HCT116 (cell line): ENCODE measurements around the gene NUDT2. TPM values are rescaled to one million over a fixed set of nuclear protein-coding genes. Genes with fewer than 3 reads are reported as not detected.

Experiments used
- ATAC-seq: fragments of 200-7000 bp; cut with Tn5 transposase; 2 replicates; pipeline ENCODE4 v1.9.1; 2020; ENCODE audit warnings: mild to moderate bottlenecking, moderate library complexity
- BruUV-seq: library from RNA; stranded (reverse); fragments of 400-500 nt; replicated peaks from 2 replicates; lab custom pipeline; 2021; lab: Mats Ljungman, UMichigan
- CTCF ChIA-PET: fragments of 300-600 bp; sonication (Branson Sonifier 250); formaldehyde crosslinking; loops from one replicate; lab custom pipeline; 2021; ENCODE audit warnings: antibody characterized with exemption; lab: Charles Lee
- POLR2A ChIA-PET: fragments of 300-600, 350-600 bp; sonication (Branson Sonifier 250); formaldehyde crosslinking; loops from one replicate; lab custom pipeline; 2021; ENCODE audit warnings: antibody characterized with exemption; lab: Charles Lee
- RAD21 ChIA-PET, 2 experiments: fragments of 300-600 bp; sonication (Branson Sonifier 250); formaldehyde crosslinking; loops; one replicate each; lab custom pipeline; 2023; ENCODE audit warnings: low total read pairs in 2 of 2; ENCODE audit not compliant: uncharacterized antibody in 2 of 2, unreplicated experiment in 2 of 2, low non-redundant PET in 1 of 2; lab: Charles Lee
- DNase-seq: peaks from one replicate; pipeline ENCODE4 v3.0.0-alpha.2; 2010; ENCODE audit warnings: low read depth, low spot score
- H2AFZ ChIP-seq: fragments of 200-600 bp; shearing (Covaris generic), sonication (generic); 2 replicates; pipeline ENCODE4 v1.6.1; 2017; ENCODE audit warnings: low read depth, mixed run types, mixed read lengths, antibody characterized with exemption, low read length; ENCODE audit not compliant: poor library complexity, severe bottlenecking
- H3K27ac ChIP-seq: 2 replicates; pipeline ENCODE4 v1.5.1; 2012; ENCODE audit warnings: low read depth, low read length
- H3K27me3 ChIP-seq: fragments of 200-600 bp; sonication (generic); 2 replicates; pipeline ENCODE4 v1.6.1; 2016; ENCODE audit warnings: mixed run types, low read length, mixed read lengths; ENCODE audit not compliant: insufficient read depth
- H3K36me3 ChIP-seq, 2 experiments: fragments of 200-500 bp in 1 of 2; fragments of 200-600 bp in 1 of 2; sonication (Bioruptor generic) in 1 of 2; sonication (generic) in 1 of 2; 2 replicates each; pipeline versions ENCODE4 v1.5.1 to v1.6.1; 2014 to 2016; ENCODE audit warnings: low read length in 2 of 2, inconsistent platforms in 1 of 2, mixed read lengths in 1 of 2, mixed run types in 1 of 2; ENCODE audit not compliant: insufficient read depth in 2 of 2, control insufficient read depth in 1 of 2
- H3K4me1 ChIP-seq, 2 experiments: fragments of 200-600 bp in 1 of 2; sonication (generic) in 1 of 2; 2 replicates each; pipeline versions ENCODE4 v1.5.1 to v1.6.1; 2012 to 2017; ENCODE audit warnings: low read length in 2 of 2, inconsistent platforms in 1 of 2, mild to moderate bottlenecking in 1 of 2, mixed read lengths in 1 of 2, mixed run types in 1 of 2, moderate library complexity in 1 of 2; ENCODE audit not compliant: insufficient read depth in 2 of 2, control insufficient read depth in 1 of 2
- H3K4me2 ChIP-seq: fragments of 200-600 bp; sonication (generic); 2 replicates; pipeline ENCODE4 v1.6.1; 2017; ENCODE audit warnings: mixed run types, low read length, mixed read lengths
- H3K4me3 ChIP-seq, 2 experiments: fragments of 200-600 bp in 1 of 2; sonication (generic) in 1 of 2; replicated peaks in 1 of 2; 2 replicates each; pipeline ENCODE4 v1.5.1; 2011 to 2016; ENCODE audit warnings: low read length in 2 of 2, control low read depth in 1 of 2, low read depth in 1 of 2, mild to moderate bottlenecking in 1 of 2, mixed read lengths in 1 of 2, mixed run types in 1 of 2
- H3K79me2 ChIP-seq: fragments of 200-600 bp; sonication (generic); 2 replicates; pipeline ENCODE4 v1.6.1; 2017; ENCODE audit warnings: mild to moderate bottlenecking, mixed run types, low read length, moderate library complexity, mixed read lengths; ENCODE audit not compliant: insufficient read depth
- H3K9ac ChIP-seq: fragments of 200-600 bp; sonication (generic); 2 replicates; pipeline ENCODE4 v1.6.1; 2016; ENCODE audit warnings: low read length, mixed read lengths
- H3K9me2 ChIP-seq: fragments of 200-600 bp; sonication (generic), shearing (Covaris generic); 2 replicates; pipeline ENCODE4 v1.6.1; 2017; ENCODE audit warnings: mixed run types, mild to moderate bottlenecking, moderate library complexity; ENCODE audit not compliant: insufficient read depth
- H3K9me3 ChIP-seq, 2 experiments: fragments of 200-500 bp in 1 of 2; fragments of 200-600 bp in 1 of 2; sonication (Bioruptor generic) in 1 of 2; sonication (generic) in 1 of 2; 2 replicates each; pipeline ENCODE4 v1.6.1; 2014 to 2017; ENCODE audit warnings: low read length in 2 of 2, mixed read lengths in 2 of 2, inconsistent platforms in 1 of 2, low read depth in 1 of 2, mild to moderate bottlenecking in 1 of 2, mixed run types in 1 of 2, moderate library complexity in 1 of 2; ENCODE audit not compliant: control insufficient read depth in 1 of 2, insufficient read depth in 1 of 2
- H4K20me1 ChIP-seq: fragments of 200-600 bp; sonication (generic), shearing (Covaris generic); 2 replicates; pipeline ENCODE4 v1.6.1; 2017; ENCODE audit warnings: mixed run types, mild to moderate bottlenecking, moderate library complexity; ENCODE audit not compliant: insufficient read depth
- CBX3 ChIP-seq: IDR thresholded peaks from 2 replicates; pipeline ENCODE4 v1.6.1; 2012; ENCODE audit warnings: low read depth
- CEBPB ChIP-seq: IDR thresholded peaks from 2 replicates; pipeline ENCODE4 v1.6.1; 2012; ENCODE audit warnings: low read depth
- EGR1 ChIP-seq: IDR thresholded peaks from 2 replicates; pipeline ENCODE4 v1.6.1; 2012; ENCODE audit warnings: low read depth
- EZH2 ChIP-seq: fragments of 200-600 bp; sonication (generic); IDR thresholded peaks from 2 replicates; pipeline ENCODE4 v1.6.1; 2017; ENCODE audit warnings: antibody characterized with exemption, mixed run types
- EZH2phosphoT487 ChIP-seq: fragments of 200-600 bp; IDR thresholded peaks from 2 replicates; pipeline ENCODE4 v1.6.1; 2018; ENCODE audit warnings: antibody characterized with exemption, borderline replicate concordance
- JUND ChIP-seq: IDR thresholded peaks from 2 replicates; pipeline ENCODE4 v1.6.1; 2012
- POLR2A ChIP-seq: IDR thresholded peaks from 2 replicates; pipeline ENCODE4 v1.7.0; 2011; ENCODE audit warnings: borderline replicate concordance; ENCODE audit not compliant: insufficient read depth, insufficient read length; ENCODE audit errors: extremely low read depth
- YY1 ChIP-seq: IDR thresholded peaks from 2 replicates; pipeline ENCODE4 v1.6.1; 2011; ENCODE audit warnings: low read length, low read depth, moderate library complexity, mild to moderate bottlenecking; ENCODE audit not compliant: insufficient replicate concordance; ENCODE audit errors: extremely low read depth
- ZFX ChIP-seq: fragments of 450-650 bp; IDR thresholded peaks from 2 replicates; pipeline ENCODE4 v1.6.1; 2017
- ZNF274 ChIP-seq: fragments of 200-500 bp; sonication (Bioruptor generic); IDR thresholded peaks from 2 replicates; pipeline ENCODE4 v1.6.1; 2014; ENCODE audit warnings: mild to moderate bottlenecking, low read depth, low read length, inconsistent platforms
- intact Hi-C: fragments of 100-400 bp; cut with micrococcal nuclease; formaldehyde crosslinking; loops from 2 replicates; pipeline ENCODE4 v1.10.0; 2022
- total RNA-seq: library from RNA; stranded (reverse); gene quantifications from one replicate; pipeline ENCODE4 v1.2.1, GENCODE V29; 2021; ENCODE audit not compliant: unreplicated experiment
- TF ChIP-seq, protein P1 (sequence below): IDR thresholded peaks from 2 replicates; pipeline ENCODE4 v1.6.1; 2012
- TF ChIP-seq, protein P2 (sequence below): IDR thresholded peaks from 2 replicates; pipeline ENCODE4 v1.6.1; 2011; ENCODE audit warnings: mild to moderate bottlenecking, low read length, moderate library complexity; ENCODE audit not compliant: insufficient replicate concordance; ENCODE audit errors: extremely low read depth
- TF ChIP-seq, protein P3 (sequence below), 3 experiments: fragments of 200-600 bp in 1 of 3; sonication (generic) in 1 of 3; IDR thresholded peaks in 2 of 3; conservative IDR thresholded peaks in 1 of 3; 2 replicates each; pipeline ENCODE4 v1.5.1; 2012 to 2017; ENCODE audit warnings: low read depth in 2 of 3, low read length in 2 of 3, antibody characterized with exemption in 1 of 3, borderline replicate concordance in 1 of 3, control low read depth in 1 of 3, mild to moderate bottlenecking in 1 of 3, mixed read lengths in 1 of 3, mixed run types in 1 of 3, moderate library complexity in 1 of 3; ENCODE audit not compliant: insufficient read depth in 1 of 3
- TF ChIP-seq, protein P4 (sequence below): IDR thresholded peaks from 2 replicates; pipeline ENCODE4 v1.6.1; 2012; ENCODE audit warnings: low read depth
- TF ChIP-seq, protein P5 (sequence below): IDR thresholded peaks from 2 replicates; pipeline ENCODE4 v1.6.1; 2012

The NUDT2 gene
- total RNA-seq, 1 experiment from 2014 or later = 39.3 TPM

DNA sequence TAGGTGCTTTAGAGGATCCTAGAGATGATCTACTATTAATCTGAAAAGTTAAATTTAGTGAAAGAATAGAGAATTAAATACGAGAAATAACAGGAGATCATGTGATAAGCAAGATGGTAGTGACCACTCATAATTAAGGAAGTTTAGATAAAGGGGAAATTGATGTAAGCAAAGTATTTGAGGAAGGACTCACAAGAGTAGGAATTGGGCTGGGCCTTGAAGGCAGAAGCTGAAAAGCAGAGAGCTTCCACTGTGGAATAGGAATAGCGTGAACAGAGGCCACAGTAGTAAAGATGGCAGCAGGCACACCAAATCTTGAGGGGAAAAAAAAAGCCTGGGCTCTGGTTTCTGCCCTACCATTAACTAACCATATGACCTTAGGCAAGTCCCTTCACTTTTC, 38.3 kb upstream of the NUDT2 start:
- no peaks in the 10 kb centered on the region for H3K9me3 ChIP-seq
- H3K79me2 ChIP-seq = no peaks in the 10 kb centered on the region
- H4K20me1 ChIP-seq = no peaks in the 10 kb centered on the region
- no peak for DNase-seq
- ChIA-PET POLR2A (no interaction called here), RAD21 (no interaction called here), CTCF (no interaction called here)
- H3K9ac ChIP-seq = no peak overlapping the region
- BruUV-seq = no TSS peak
- no peaks in the 10 kb centered on the region for H3K4me1 ChIP-seq
- intact Hi-C loops = no loop called here
- H3K4me3 ChIP-seq = no peak overlapping the region
- ATAC-seq = no peak
- no peak overlapping the region for H2AFZ ChIP-seq
- H3K36me3 ChIP-seq = peaks cover 0 to 4% of the 10 kb centered on the region in 2 experiments; a peak in 1 of 4 replicates
- H3K27ac ChIP-seq = no peak overlapping the region
- H3K9me2 ChIP-seq = no peaks in the 10 kb centered on the region
- no peaks in the 10 kb centered on the region for H3K27me3 ChIP-seq
- H3K4me2 ChIP-seq = no peak overlapping the region
- TF ChIP-seq YY1 = no peak
- TF ChIP-seq, protein P1, sequence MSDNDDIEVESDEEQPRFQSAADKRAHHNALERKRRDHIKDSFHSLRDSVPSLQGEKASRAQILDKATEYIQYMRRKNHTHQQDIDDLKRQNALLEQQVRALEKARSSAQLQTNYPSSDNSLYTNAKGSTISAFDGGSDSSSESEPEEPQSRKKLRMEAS = no peak
- TF ChIP-seq EGR1 = no peak
- TF ChIP-seq, protein P2, sequence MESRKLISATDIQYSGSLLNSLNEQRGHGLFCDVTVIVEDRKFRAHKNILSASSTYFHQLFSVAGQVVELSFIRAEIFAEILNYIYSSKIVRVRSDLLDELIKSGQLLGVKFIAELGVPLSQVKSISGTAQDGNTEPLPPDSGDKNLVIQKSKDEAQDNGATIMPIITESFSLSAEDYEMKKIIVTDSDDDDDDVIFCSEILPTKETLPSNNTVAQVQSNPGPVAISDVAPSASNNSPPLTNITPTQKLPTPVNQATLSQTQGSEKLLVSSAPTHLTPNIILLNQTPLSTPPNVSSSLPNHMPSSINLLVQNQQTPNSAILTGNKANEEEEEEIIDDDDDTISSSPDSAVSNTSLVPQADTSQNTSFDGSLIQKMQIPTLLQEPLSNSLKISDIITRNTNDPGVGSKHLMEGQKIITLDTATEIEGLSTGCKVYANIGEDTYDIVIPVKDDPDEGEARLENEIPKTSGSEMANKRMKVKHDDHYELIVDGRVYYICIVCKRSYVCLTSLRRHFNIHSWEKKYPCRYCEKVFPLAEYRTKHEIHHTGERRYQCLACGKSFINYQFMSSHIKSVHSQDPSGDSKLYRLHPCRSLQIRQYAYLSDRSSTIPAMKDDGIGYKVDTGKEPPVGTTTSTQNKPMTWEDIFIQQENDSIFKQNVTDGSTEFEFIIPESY = no peak
- no peak for TF ChIP-seq CBX3
- TF ChIP-seq, protein P3, sequence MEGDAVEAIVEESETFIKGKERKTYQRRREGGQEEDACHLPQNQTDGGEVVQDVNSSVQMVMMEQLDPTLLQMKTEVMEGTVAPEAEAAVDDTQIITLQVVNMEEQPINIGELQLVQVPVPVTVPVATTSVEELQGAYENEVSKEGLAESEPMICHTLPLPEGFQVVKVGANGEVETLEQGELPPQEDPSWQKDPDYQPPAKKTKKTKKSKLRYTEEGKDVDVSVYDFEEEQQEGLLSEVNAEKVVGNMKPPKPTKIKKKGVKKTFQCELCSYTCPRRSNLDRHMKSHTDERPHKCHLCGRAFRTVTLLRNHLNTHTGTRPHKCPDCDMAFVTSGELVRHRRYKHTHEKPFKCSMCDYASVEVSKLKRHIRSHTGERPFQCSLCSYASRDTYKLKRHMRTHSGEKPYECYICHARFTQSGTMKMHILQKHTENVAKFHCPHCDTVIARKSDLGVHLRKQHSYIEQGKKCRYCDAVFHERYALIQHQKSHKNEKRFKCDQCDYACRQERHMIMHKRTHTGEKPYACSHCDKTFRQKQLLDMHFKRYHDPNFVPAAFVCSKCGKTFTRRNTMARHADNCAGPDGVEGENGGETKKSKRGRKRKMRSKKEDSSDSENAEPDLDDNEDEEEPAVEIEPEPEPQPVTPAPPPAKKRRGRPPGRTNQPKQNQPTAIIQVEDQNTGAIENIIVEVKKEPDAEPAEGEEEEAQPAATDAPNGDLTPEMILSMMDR (IDR thresholded peaks at IDR 0.05 in 2 of 3, conservative IDR thresholded peaks at IDR 0.05 in 1 of 3; ENCODE audit: borderline replicate concordance in 1 of 3, insufficient read depth in 1 of 3, low read depth in 2 of 3, low read length in 2 of 3) = no peak
- TF ChIP-seq ZNF274 = no peak
- no peak for TF ChIP-seq EZH2
- TF ChIP-seq, protein P4, sequence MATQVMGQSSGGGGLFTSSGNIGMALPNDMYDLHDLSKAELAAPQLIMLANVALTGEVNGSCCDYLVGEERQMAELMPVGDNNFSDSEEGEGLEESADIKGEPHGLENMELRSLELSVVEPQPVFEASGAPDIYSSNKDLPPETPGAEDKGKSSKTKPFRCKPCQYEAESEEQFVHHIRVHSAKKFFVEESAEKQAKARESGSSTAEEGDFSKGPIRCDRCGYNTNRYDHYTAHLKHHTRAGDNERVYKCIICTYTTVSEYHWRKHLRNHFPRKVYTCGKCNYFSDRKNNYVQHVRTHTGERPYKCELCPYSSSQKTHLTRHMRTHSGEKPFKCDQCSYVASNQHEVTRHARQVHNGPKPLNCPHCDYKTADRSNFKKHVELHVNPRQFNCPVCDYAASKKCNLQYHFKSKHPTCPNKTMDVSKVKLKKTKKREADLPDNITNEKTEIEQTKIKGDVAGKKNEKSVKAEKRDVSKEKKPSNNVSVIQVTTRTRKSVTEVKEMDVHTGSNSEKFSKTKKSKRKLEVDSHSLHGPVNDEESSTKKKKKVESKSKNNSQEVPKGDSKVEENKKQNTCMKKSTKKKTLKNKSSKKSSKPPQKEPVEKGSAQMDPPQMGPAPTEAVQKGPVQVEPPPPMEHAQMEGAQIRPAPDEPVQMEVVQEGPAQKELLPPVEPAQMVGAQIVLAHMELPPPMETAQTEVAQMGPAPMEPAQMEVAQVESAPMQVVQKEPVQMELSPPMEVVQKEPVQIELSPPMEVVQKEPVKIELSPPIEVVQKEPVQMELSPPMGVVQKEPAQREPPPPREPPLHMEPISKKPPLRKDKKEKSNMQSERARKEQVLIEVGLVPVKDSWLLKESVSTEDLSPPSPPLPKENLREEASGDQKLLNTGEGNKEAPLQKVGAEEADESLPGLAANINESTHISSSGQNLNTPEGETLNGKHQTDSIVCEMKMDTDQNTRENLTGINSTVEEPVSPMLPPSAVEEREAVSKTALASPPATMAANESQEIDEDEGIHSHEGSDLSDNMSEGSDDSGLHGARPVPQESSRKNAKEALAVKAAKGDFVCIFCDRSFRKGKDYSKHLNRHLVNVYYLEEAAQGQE = no peak
- TF ChIP-seq EZH2phosphoT487 = no peak
- TF ChIP-seq, protein P5, sequence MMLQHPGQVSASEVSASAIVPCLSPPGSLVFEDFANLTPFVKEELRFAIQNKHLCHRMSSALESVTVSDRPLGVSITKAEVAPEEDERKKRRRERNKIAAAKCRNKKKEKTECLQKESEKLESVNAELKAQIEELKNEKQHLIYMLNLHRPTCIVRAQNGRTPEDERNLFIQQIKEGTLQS = no peak
- TF ChIP-seq ZFX = no peak
- TF ChIP-seq CEBPB = no peak
- TF ChIP-seq JUND = no peak
- no peak for TF ChIP-seq POLR2A
- TF ChIP-seq, all 23 proteins: peak for 0
